Ramos (cell line): Measurements from ENCODE around the gene LCOR.

ENCODE experiments used
- in situ Hi-C: fragments of 300-500 bp; cut with MboI; formaldehyde crosslinking; loops from one replicate; pipeline ENCODE4 v1.14.3; 2022; ENCODE audit warnings: low sequenced_read_pairs; ENCODE audit not compliant: unreplicated experiment

Gene LCOR

GRCh38 chr10:96834120-96834519 lies 2.0 kb downstream of the LCOR start:
- in situ Hi-C loops = loop anchor here (25.0 kb wide), 1 partner anchor 197 kb away; no protein-coding TSS in a partner anchor

- in situ Hi-C loops = loop anchor here (25.0 kb wide), 1 partner anchor 199 kb away; no protein-coding TSS in a partner anchor
Observed at GRCh38 chr10:96835899-96836298, 3.8 kb downstream of the LCOR start.

GRCh38 chr10:96838529-96838928 lies 6.4 kb downstream of the LCOR start:
- in situ Hi-C loops = loop anchor here (25.0 kb wide), 1 partner anchor 201 kb away; no protein-coding TSS in a partner anchor

GRCh38 chr10:96840841-96841518 lies 8.9 kb downstream of the LCOR start:
- in situ Hi-C loops = loop anchor here (25.0 kb wide), 1 partner anchor 204 kb away; no protein-coding TSS in a partner anchor

GRCh38 chr10:96842896-96843723 lies 11.0 kb downstream of the LCOR start:
- in situ Hi-C loops = loop anchor here (25.0 kb wide), 1 partner anchor 206 kb away; no protein-coding TSS in a partner anchor

- in situ Hi-C loops = loop anchor here (25.0 kb wide), 1 partner anchor 207 kb away; no protein-coding TSS in a partner anchor
Observed at GRCh38 chr10:96843823-96844222, 11.7 kb downstream of the LCOR start.

- in situ Hi-C loops = loop anchor here (25.0 kb wide), 1 partner anchor 209 kb away; no protein-coding TSS in a partner anchor
Observed at GRCh38 chr10:96846395-96846794, 14.3 kb downstream of the LCOR start.

GRCh38 chr10:96846926-96847325 lies 14.8 kb downstream of the LCOR start:
- in situ Hi-C loops = loop anchor here (25.0 kb wide), 1 partner anchor 210 kb away; no protein-coding TSS in a partner anchor

- in situ Hi-C loops = loop anchor here (25.0 kb wide), 1 partner anchor 210 kb away; no protein-coding TSS in a partner anchor
Observed at GRCh38 chr10:96847356-96847755, 15.3 kb downstream of the LCOR start.

- in situ Hi-C loops = no loop called here
Observed at GRCh38 chr10:96850113-96850512, 18.0 kb downstream of the LCOR start.

- in situ Hi-C loops = no loop called here
Observed at GRCh38 chr10:96850825-96851224, 18.7 kb downstream of the LCOR start.

- in situ Hi-C loops = no loop called here
Observed at GRCh38 chr10:96851281-96851680, 19.2 kb downstream of the LCOR start.

GRCh38 chr10:96856317-96856716 lies 24.2 kb downstream of the LCOR start:
- in situ Hi-C loops = no loop called here

- in situ Hi-C loops = no loop called here
Observed at GRCh38 chr10:96857301-96858012, 25.4 kb downstream of the LCOR start.

GRCh38 chr10:96858038-96858705 lies 26.1 kb downstream of the LCOR start:
- in situ Hi-C loops = no loop called here

GRCh38 chr10:96858706-96859050 lies 26.6 kb downstream of the LCOR start:
- in situ Hi-C loops = no loop called here

GRCh38 chr10:96860631-96861277 lies 28.7 kb downstream of the LCOR start:
- in situ Hi-C loops = no loop called here

GRCh38 chr10:96863922-96864543 lies 31.9 kb downstream of the LCOR start:
- in situ Hi-C loops = no loop called here

- in situ Hi-C loops = no loop called here
Observed at GRCh38 chr10:96873086-96873485, 41.0 kb downstream of the LCOR start.
